Spleen (tissue), 7 donors: Measurements from ENCODE around the gene ASB14.

Experiments used
- CTCF ChIP-seq, 11 experiments: fragments of 200-600 bp in 7 of 11; fragments of 450-650 bp in 4 of 11; sonication (generic) in 4 of 11; IDR thresholded peaks in 8 of 11; conservative IDR thresholded peaks in 3 of 11; 1 replicate in 7 of 11; 2 replicates in 4 of 11; pipeline versions ENCODE4 v1.4.0 to v1.8.0; 2016 to 2021; ENCODE audit warnings: antibody characterized with exemption in 11 of 11, inconsistent platforms in 4 of 11, mild to moderate bottlenecking in 1 of 11
- POLR2A ChIP-seq, 3 donors: fragments of 450-650 bp; IDR thresholded peaks; one replicate each; pipeline ENCODE4 v1.5.1; 2017; ENCODE audit warnings: antibody characterized with exemption in 3 of 3, mild to moderate bottlenecking in 1 of 3
- donor health status: DM: no; HTN: no; CAD: no; lungs with moderate emphysema.
- donor health status: DM: no; HTN: no; CAD: no.
- donor health status: DM: no; HTN: no; CAD: no.

- TF ChIP-seq CTCF (IDR thresholded peaks at IDR 0.05 in 8 of 11, conservative IDR thresholded peaks at IDR 0.05 in 3 of 11) (no peak), POLR2A (IDR thresholded peaks at IDR 0.05) (no peak)
Observed at GRCh38 chr3:57279685-57280084, 12.8 kb downstream of the ASB14 start.
